OCI-LY7 (cell line): ENCODE data around the gene TNP1.

Experiments used
- EZH2phosphoT487 ChIP-seq: fragments of 200-600 bp; sonication (generic); IDR thresholded peaks from 2 replicates; pipeline ENCODE4 v1.6.1; 2018; ENCODE audit warnings: low read depth, borderline replicate concordance, mild to moderate bottlenecking, mixed run types, antibody characterized with exemption, low read length, moderate library complexity, mixed read lengths
- TF ChIP-seq, protein P1 (sequence below): fragments of 200-600 bp; sonication (generic); conservative IDR thresholded peaks from 2 replicates; pipeline ENCODE4 v1.5.1; 2014; ENCODE audit warnings: mild to moderate bottlenecking, antibody characterized with exemption, low read length, moderate library complexity, mixed read lengths

GRCh38 chr2:216860426-216861137 is 718 bp upstream of the TNP1 start:
- TF ChIP-seq, protein P1, sequence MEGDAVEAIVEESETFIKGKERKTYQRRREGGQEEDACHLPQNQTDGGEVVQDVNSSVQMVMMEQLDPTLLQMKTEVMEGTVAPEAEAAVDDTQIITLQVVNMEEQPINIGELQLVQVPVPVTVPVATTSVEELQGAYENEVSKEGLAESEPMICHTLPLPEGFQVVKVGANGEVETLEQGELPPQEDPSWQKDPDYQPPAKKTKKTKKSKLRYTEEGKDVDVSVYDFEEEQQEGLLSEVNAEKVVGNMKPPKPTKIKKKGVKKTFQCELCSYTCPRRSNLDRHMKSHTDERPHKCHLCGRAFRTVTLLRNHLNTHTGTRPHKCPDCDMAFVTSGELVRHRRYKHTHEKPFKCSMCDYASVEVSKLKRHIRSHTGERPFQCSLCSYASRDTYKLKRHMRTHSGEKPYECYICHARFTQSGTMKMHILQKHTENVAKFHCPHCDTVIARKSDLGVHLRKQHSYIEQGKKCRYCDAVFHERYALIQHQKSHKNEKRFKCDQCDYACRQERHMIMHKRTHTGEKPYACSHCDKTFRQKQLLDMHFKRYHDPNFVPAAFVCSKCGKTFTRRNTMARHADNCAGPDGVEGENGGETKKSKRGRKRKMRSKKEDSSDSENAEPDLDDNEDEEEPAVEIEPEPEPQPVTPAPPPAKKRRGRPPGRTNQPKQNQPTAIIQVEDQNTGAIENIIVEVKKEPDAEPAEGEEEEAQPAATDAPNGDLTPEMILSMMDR = no peak
- no peak for TF ChIP-seq EZH2phosphoT487
